Activated naive CD8-positive, alpha-beta T cell treated with anti-CD3 and anti-CD28 coated beads, Interleukin-2, amount 50 U/mL, for 24 hours (primary cell): ENCODE results near the gene LENG1.
"Not testable (repeated sequence)": the region's sequence is repeated elsewhere in the genome, so short reads cannot be mapped to it uniquely, and the experiment has no call there.

ENCODE experiments used
- ATAC-seq: fragments of 150-1000 bp; cut with Tn5 transposase; one replicate; pipeline ENCODE4 v1.10.0; 2021
- DNase-seq: peaks from one replicate; pipeline ENCODE4 v3.0.0; 2021
- H3K27ac Mint-ChIP-seq: one replicate; pipeline ENCODE4 v1.8.0; 2021; ENCODE audit warnings: mild to moderate bottlenecking, mixed read lengths
- H3K27me3 Mint-ChIP-seq: one replicate; pipeline ENCODE4 v1.8.0; 2021; ENCODE audit warnings: mixed read lengths
- H3K36me3 Mint-ChIP-seq: one replicate; pipeline ENCODE4 v1.8.0; 2021; ENCODE audit warnings: low read depth, mixed read lengths
- H3K4me1 Mint-ChIP-seq: one replicate; pipeline ENCODE4 v1.8.0; 2021; ENCODE audit warnings: mixed read lengths
- H3K4me3 Mint-ChIP-seq: one replicate; pipeline ENCODE4 v1.8.0; 2021; ENCODE audit warnings: mild to moderate bottlenecking, moderate library complexity, mixed read lengths
- H3K9me3 Mint-ChIP-seq: one replicate; pipeline ENCODE4 v1.8.0; 2021; ENCODE audit warnings: mixed read lengths

The LENG1 gene

GRCh38 chr19:54196536-54196935, 37.0 kb upstream of the LENG1 start:
- H3K36me3 Mint-ChIP-seq: peaks cover 31% of the 10 kb centered on the region
- ATAC-seq (no peak), DNase-seq (no peak)
- no peaks in the 10 kb centered on the region for H3K9me3 Mint-ChIP-seq
- peaks cover 5% of the 10 kb centered on the region for H3K27me3 Mint-ChIP-seq
- no peak overlapping the region for H3K4me3 Mint-ChIP-seq
- peaks cover 31% of the 10 kb centered on the region for H3K4me1 Mint-ChIP-seq
- H3K27ac Mint-ChIP-seq: no peak overlapping the region

GRCh38 chr19:54194463-54194862, 34.9 kb upstream of the LENG1 start:
- not testable (repeated sequence) for H3K27me3 Mint-ChIP-seq, H3K9me3 Mint-ChIP-seq, H3K27ac Mint-ChIP-seq, ATAC-seq, DNase-seq, H3K4me3 Mint-ChIP-seq
- Mint-ChIP-seq H3K4me1 (peaks cover 25% of the 10 kb centered on the region), H3K36me3 (peaks cover 20% of the 10 kb centered on the region)

GRCh38 chr19:54193011-54193410, 33.5 kb upstream of the LENG1 start:
- Mint-ChIP-seq H3K4me1 (peaks cover 20% of the 10 kb centered on the region), H3K36me3 (peaks cover 20% of the 10 kb centered on the region), H3K4me3 (peak overlapping the region; percentile 21), H3K9me3 (no peaks in the 10 kb centered on the region), H3K27ac (no peak overlapping the region), H3K27me3 (no peaks in the 10 kb centered on the region)
- no peak for DNase-seq
- ATAC-seq: no peak

GRCh38 chr19:54191811-54192453, 32.4 kb upstream of the LENG1 start:
- DNase-seq: no peak
- Mint-ChIP-seq H3K27me3 (no peaks in the 10 kb centered on the region), H3K4me3 (peak overlapping the region; percentile 85), H3K36me3 (peaks cover 25% of the 10 kb centered on the region), H3K9me3 (no peaks in the 10 kb centered on the region), H3K4me1 (peaks cover 30% of the 10 kb centered on the region), H3K27ac (peak overlapping the region; percentile 88)
- ATAC-seq: no peak

GRCh38 chr19:54191011-54191810, 31.7 kb upstream of the LENG1 start, which contains the start of gene TSEN34:
TSS of gene TSEN34 (plus strand) at chr19:54191308. CDS start at chr19:54191365, 57 bp downstream.
- peaks cover 32% of the 10 kb centered on the region for H3K4me1 Mint-ChIP-seq
- peaks cover 31% of the 10 kb centered on the region for H3K36me3 Mint-ChIP-seq

GRCh38 chr19:54190503-54191010, 31.0 kb upstream of the LENG1 start:
- peaks cover 32% of the 10 kb centered on the region for H3K4me1 Mint-ChIP-seq
- peak overlapping the region; percentile 98 for H3K27ac Mint-ChIP-seq
- DNase-seq (peak; percentile 100), ATAC-seq (peak; percentile 63)
- H3K4me3 Mint-ChIP-seq: peak overlapping the region; percentile 85
- no peaks in the 10 kb centered on the region for H3K9me3 Mint-ChIP-seq
- H3K27me3 Mint-ChIP-seq: no peaks in the 10 kb centered on the region
- H3K36me3 Mint-ChIP-seq: peaks cover 31% of the 10 kb centered on the region

More at GRCh38 chr19:54191011-54191810, 31.7 kb upstream of the LENG1 start, which contains the start of gene TSEN34:
- peak within 1 kb of the TSS; percentile 98 for H3K27ac Mint-ChIP-seq
- no peaks in the 10 kb centered on the region for H3K27me3 Mint-ChIP-seq
- no peaks in the 10 kb centered on the region for H3K9me3 Mint-ChIP-seq
- H3K4me3 Mint-ChIP-seq: peak within 1 kb of the TSS; percentile 85
- DNase-seq: peak; percentile 89
- ATAC-seq: peak; percentile 20

GRCh38 chr19:54189735-54190502, 30.4 kb upstream of the LENG1 start:
- peak overlapping the region; percentile 98 for H3K27ac Mint-ChIP-seq
- peaks cover 32% of the 10 kb centered on the region for H3K4me1 Mint-ChIP-seq
- H3K9me3 Mint-ChIP-seq: no peaks in the 10 kb centered on the region
- H3K4me3 Mint-ChIP-seq: peak overlapping the region; percentile 85
- peaks cover 31% of the 10 kb centered on the region for H3K36me3 Mint-ChIP-seq
- H3K27me3 Mint-ChIP-seq: no peaks in the 10 kb centered on the region
- DNase-seq (peak; percentile 100), ATAC-seq (peak; percentile 62)

GRCh38 chr19:54189145-54189734, 29.7 kb upstream of the LENG1 start, which contains the start of gene MBOAT7:
TSS of gene MBOAT7 (minus strand) at chr19:54189580. CDS start at chr19:54188508, 1,072 bp downstream.
- Mint-ChIP-seq H3K9me3 (no peaks in the 10 kb centered on the region), H3K36me3 (peaks cover 29% of the 10 kb centered on the region), H3K4me3 (peak within 1 kb of the TSS; percentile 85), H3K27me3 (no peaks in the 10 kb centered on the region), H3K27ac (peak within 1 kb of the TSS; percentile 98), H3K4me1 (peaks cover 32% of the 10 kb centered on the region)
- no peak for DNase-seq
- ATAC-seq: peak; percentile 8

- ATAC-seq (no peak), DNase-seq (peak; percentile 65)
- Mint-ChIP-seq H3K4me1 (peaks cover 32% of the 10 kb centered on the region), H3K27me3 (no peaks in the 10 kb centered on the region), H3K27ac (peak overlapping the region; percentile 89), H3K36me3 (peaks cover 33% of the 10 kb centered on the region), H3K4me3 (peak overlapping the region; percentile 85), H3K9me3 (no peaks in the 10 kb centered on the region)
These were observed 28.8 kb upstream of the LENG1 start for GRCh38 chr19:54188215-54188871.

- Mint-ChIP-seq H3K4me3 (peak overlapping the region; percentile 85), H3K9me3 (no peaks in the 10 kb centered on the region), H3K4me1 (peaks cover 22% of the 10 kb centered on the region), H3K27me3 (no peaks in the 10 kb centered on the region), H3K36me3 (peaks cover 27% of the 10 kb centered on the region), H3K27ac (peak overlapping the region; percentile 37)
- ATAC-seq (no peak), DNase-seq (no peak)
These were observed 27.4 kb upstream of the LENG1 start for GRCh38 chr19:54186934-54187381.

- DNase-seq (no peak), ATAC-seq (no peak)
- Mint-ChIP-seq H3K27me3 (no peaks in the 10 kb centered on the region), H3K9me3 (no peaks in the 10 kb centered on the region), H3K4me3 (no peak overlapping the region), H3K36me3 (peaks cover 28% of the 10 kb centered on the region), H3K27ac (no peak overlapping the region), H3K4me1 (peaks cover 18% of the 10 kb centered on the region)
These were observed 26.8 kb upstream of the LENG1 start for GRCh38 chr19:54186351-54186750.

- Mint-ChIP-seq H3K27me3 (no peaks in the 10 kb centered on the region), H3K36me3 (peaks cover 40% of the 10 kb centered on the region), H3K9me3 (no peaks in the 10 kb centered on the region), H3K4me3 (no peak overlapping the region), H3K4me1 (peaks cover 15% of the 10 kb centered on the region), H3K27ac (no peak overlapping the region)
- no peak for DNase-seq
- ATAC-seq: no peak
These were observed 23.9 kb upstream of the LENG1 start for GRCh38 chr19:54183431-54183830.

- ATAC-seq, H3K9me3 Mint-ChIP-seq, H3K27ac Mint-ChIP-seq, DNase-seq, H3K4me1 Mint-ChIP-seq, H3K27me3 Mint-ChIP-seq, H3K4me3 Mint-ChIP-seq: not testable (repeated sequence)
- H3K36me3 Mint-ChIP-seq: peaks cover 40% of the 10 kb centered on the region
These were observed 22.4 kb upstream of the LENG1 start for GRCh38 chr19:54181894-54182293.
